Right cardiac atrium (tissue), 5 donors: ENCODE measurements around the gene MYH10. TPM values are rescaled to one million over a fixed set of nuclear protein-coding genes. Genes with fewer than 3 reads are reported as not detected.

Source experiments
- polyA plus RNA-seq: library from polyadenylated mRNA; stranded (reverse); fragments of 200-250 nt; gene quantifications from one replicate; pipeline ENCODE4 v1.2.3, GENCODE V29; 2013
- total RNA-seq, 4 donors: library from RNA; stranded (reverse); fragmentation: NEBNext Ultra II Directional; extraction: Animal tissue kit (Norgen Biotek cat#: 25700); gene quantifications; one replicate each; pipeline ENCODE4 v1.2.1, GENCODE V29; 2021
- donor health status: healthy with polysubstance abuse.
- donor health status: DM: no; HTN: yes; CAD: no.
- donor health status: DM: no; HTN: no; CAD: no.
- donor health status: DM: no; HTN: yes; CAD: no; lungs with severe emphysema.
- donor health status: DM: yes; HTN: yes; CAD: no.

The MYH10 gene
- total and polyA plus RNA-seq, 5 donors, result 21.8 to 75.2 (median 58.4) TPM

Other genes starting within 250 kb of the MYH10 start
- gene RPL26, start 247.5 kb downstream of the MYH10 start, total RNA-seq, result 1,000 to 10,000 TPM in 3 of 4 donors, 100 to 1,000 TPM in 1; 912 to 1,167 (median 1,065) TPM
- 2,058 TPM for gene RPL26, start 247.5 kb downstream of the MYH10 start, polyA plus RNA-seq
- not detected for gene RNF222, start 232.9 kb downstream of the MYH10 start, total RNA-seq
- not detected for gene RNF222, start 232.9 kb downstream of the MYH10 start, polyA plus RNA-seq
- gene NDEL1, start 194.8 kb downstream of the MYH10 start, total RNA-seq, result 10 to 100 TPM; 30.9 to 45.2 (median 32.4) TPM
- gene NDEL1, start 194.8 kb downstream of the MYH10 start, polyA plus RNA-seq, result 27.3 TPM
- not detected for gene CCDC42, start 114.1 kb upstream of the MYH10 start, total RNA-seq
- gene CCDC42, start 114.1 kb upstream of the MYH10 start, polyA plus RNA-seq, result not detected
- gene SPDYE4, start 127.8 kb upstream of the MYH10 start, total RNA-seq, result not detected
- gene SPDYE4, start 127.8 kb upstream of the MYH10 start, polyA plus RNA-seq, result not detected
- not detected for gene MFSD6L, start 168.6 kb upstream of the MYH10 start, total RNA-seq
- 0.14 TPM for gene MFSD6L, start 168.6 kb upstream of the MYH10 start, polyA plus RNA-seq
- gene PIK3R6, start 236.9 kb upstream of the MYH10 start, total RNA-seq, result under 1 TPM; 0.36 to 0.91 (median 0.85) TPM
- 0.86 TPM for gene PIK3R6, start 236.9 kb upstream of the MYH10 start, polyA plus RNA-seq